IMR-90 (cell line): ENCODE results near the gene SRP9. TPM values are rescaled to one million over a fixed set of nuclear protein-coding genes. Genes with fewer than 3 reads are reported as not detected.
A peak's percentile ranks its signal among the peaks of the same experiment; 100 is the strongest.

Experiments used
- ATAC-seq: fragments of 200-7000 bp; cut with Tn5 transposase; 2 replicates; pipeline ENCODE4 v1.9.1; 2020; ENCODE audit warnings: low read depth, mild to moderate bottlenecking, moderate library complexity
- BruUV-seq: library from RNA; stranded (reverse); fragments of 400-500 nt; replicated peaks from 2 replicates; lab custom pipeline; 2021; lab: Mats Ljungman, UMichigan
- CTCF ChIA-PET: fragments of 300-600 bp; formaldehyde crosslinking; extraction: SDS; loops from one replicate; lab custom pipeline; 2021; ENCODE audit warnings: antibody characterized with exemption; lab: Yijun Ruan, JAX
- POLR2A ChIA-PET: fragments of 300-600 bp; sonication (Branson Sonifier 250); formaldehyde crosslinking; loops from one replicate; lab custom pipeline; 2022; ENCODE audit warnings: antibody characterized with exemption; ENCODE audit not compliant: unreplicated experiment; lab: Charles Lee
- DNase-seq: peaks from one replicate; pipeline ENCODE4 v3.0.0; 2013
- H2AFZ ChIP-seq: replicated peaks from 2 replicates; pipeline ENCODE3; 2013; ENCODE audit warnings: low read length, mild to moderate bottlenecking; ENCODE audit not compliant: poor library complexity
- H2AK5ac ChIP-seq: 2 replicates; pipeline ENCODE4 v1.6.1; 2013; ENCODE audit warnings: low read depth, low read length, inconsistent platforms
- H2AK9ac ChIP-seq: replicated peaks from 2 replicates; pipeline ENCODE3; 2013; ENCODE audit warnings: mild to moderate bottlenecking, low read depth, low read length, moderate library complexity; ENCODE audit not compliant: poor library complexity
- H2BK120ac ChIP-seq: 2 replicates; pipeline ENCODE4 v1.6.1; 2013; ENCODE audit warnings: low read depth, low read length, inconsistent platforms
- H2BK15ac ChIP-seq: 3 replicates; pipeline ENCODE4 v1.6.1; 2013; ENCODE audit warnings: low read depth, low read length, inconsistent platforms
- H2BK20ac ChIP-seq: 2 replicates; pipeline ENCODE4 v1.6.1; 2013; ENCODE audit warnings: low read depth, mild to moderate bottlenecking, inconsistent platforms, low read length, moderate library complexity
- H2BK5ac ChIP-seq: 2 replicates; pipeline ENCODE4 v1.6.1; 2013; ENCODE audit warnings: mild to moderate bottlenecking, low read depth, low read length, inconsistent platforms; ENCODE audit not compliant: poor library complexity, severe bottlenecking
- H3K14ac ChIP-seq: replicated peaks from 2 replicates; pipeline ENCODE4 v1.6.1; 2013; ENCODE audit warnings: low read depth, low read length, inconsistent platforms
- H3K18ac ChIP-seq: 2 replicates; pipeline ENCODE4 v1.6.1; 2013; ENCODE audit warnings: low read depth, low read length, control low read depth
- H3K23ac ChIP-seq: 2 replicates; pipeline ENCODE4 v1.6.1; 2013; ENCODE audit warnings: low read depth, low read length, inconsistent platforms
- H3K27ac ChIP-seq: 2 replicates; pipeline ENCODE4 v1.5.1; 2013; ENCODE audit warnings: mild to moderate bottlenecking, control low read depth, low read length; ENCODE audit not compliant: insufficient read depth
- H3K27me3 ChIP-seq: 2 replicates; pipeline ENCODE4 v1.6.1; 2013; ENCODE audit warnings: low read length; ENCODE audit not compliant: control insufficient read depth, insufficient read depth
- H3K36me3 ChIP-seq: 2 replicates; pipeline ENCODE4 v1.6.1; 2013; ENCODE audit warnings: low read length, mixed read lengths; ENCODE audit not compliant: control insufficient read depth, insufficient read depth
- H3K4ac ChIP-seq: 2 replicates; pipeline ENCODE4 v1.6.1; 2013; ENCODE audit warnings: low read depth, low read length, inconsistent platforms
- H3K4me1 ChIP-seq: 2 replicates; pipeline ENCODE4 v1.6.1; 2013; ENCODE audit warnings: low read length, mixed read lengths; ENCODE audit not compliant: control insufficient read depth, insufficient read depth
- H3K4me2 ChIP-seq: 2 replicates; pipeline ENCODE4 v1.6.1; 2013; ENCODE audit warnings: low read depth, mild to moderate bottlenecking, control low read depth, low read length, moderate library complexity
- H3K4me3 ChIP-seq: 2 replicates; pipeline ENCODE4 v1.5.1; 2013; ENCODE audit warnings: low read depth, mild to moderate bottlenecking, control low read depth, low read length, moderate library complexity; ENCODE audit not compliant: insufficient read depth
- H3K56ac ChIP-seq: 2 replicates; pipeline ENCODE4 v1.6.1; 2013; ENCODE audit warnings: low read length, inconsistent platforms; ENCODE audit not compliant: insufficient read depth; ENCODE audit errors: extremely low read depth
- H3K79me1 ChIP-seq, 2 experiments: 2 replicates each; pipeline ENCODE4 v1.6.1; 2013; ENCODE audit warnings: low read length in 2 of 2, inconsistent platforms in 1 of 2, low read depth in 1 of 2
- H3K9ac ChIP-seq: 2 replicates; pipeline ENCODE4 v1.6.1; 2013; ENCODE audit warnings: low read depth, low read length, control low read depth
- H3K9me1 ChIP-seq: 2 replicates; pipeline ENCODE4 v1.6.1; 2013; ENCODE audit warnings: low read length, inconsistent platforms; ENCODE audit not compliant: insufficient read depth
- H3K9me3 ChIP-seq: 2 replicates; pipeline ENCODE4 v1.6.1; 2013; ENCODE audit warnings: low read length; ENCODE audit not compliant: control insufficient read depth, insufficient read depth
- H4K20me1 ChIP-seq: 2 replicates; pipeline ENCODE4 v1.6.1; 2013; ENCODE audit warnings: low read length, inconsistent platforms; ENCODE audit not compliant: insufficient read depth
- H4K5ac ChIP-seq: 2 replicates; pipeline ENCODE4 v1.6.1; 2013; ENCODE audit warnings: mild to moderate bottlenecking, low read depth, low read length, control low read depth
- H4K8ac ChIP-seq, 2 experiments: 2 replicates each; pipeline ENCODE4 v1.6.1; 2013; ENCODE audit warnings: low read depth in 2 of 2, low read length in 2 of 2, control low read depth in 1 of 2, inconsistent platforms in 1 of 2
- H4K91ac ChIP-seq: 2 replicates; pipeline ENCODE4 v1.6.1; 2013; ENCODE audit warnings: low read depth, low read length, inconsistent platforms; ENCODE audit not compliant: insufficient read depth
- BHLHE40 ChIP-seq: fragments of 150-350 bp; IDR thresholded peaks from 2 replicates; pipeline ENCODE4 v1.6.1; 2016; ENCODE audit warnings: mild to moderate bottlenecking, low read depth, low read length
- FOS ChIP-seq: fragments of 150-350 bp; IDR thresholded peaks from 2 replicates; pipeline ENCODE4 v1.6.1; 2016; ENCODE audit warnings: low read depth, low read length
- MAZ ChIP-seq: IDR thresholded peaks from 2 replicates; pipeline ENCODE4 v1.6.1; 2012; ENCODE audit warnings: low read depth, mild to moderate bottlenecking, low read length, improper control_type of control experiment, moderate library complexity, borderline replicate concordance
- NFE2L2 ChIP-seq: fragments of 150-350 bp; IDR thresholded peaks from 2 replicates; pipeline ENCODE4 v1.6.1; 2016; ENCODE audit warnings: low read depth, mild to moderate bottlenecking, low read length
- RAD21 ChIP-seq: IDR thresholded peaks from 2 replicates; pipeline ENCODE4 v1.6.1; 2012; ENCODE audit warnings: low read length, improper control_type of control experiment
- RFX5 ChIP-seq: IDR thresholded peaks from 2 replicates; pipeline ENCODE4 v1.8.0; 2012; ENCODE audit warnings: low read depth, mild to moderate bottlenecking, low read length, moderate library complexity
- WGBS, 2 experiments: methylation state at CpG; one replicate each; pipeline versions ENCODE4 v1.1.5 to v1.1.7; 2013; ENCODE audit warnings: missing lambda C conversion rate in 2 of 2; ENCODE audit not compliant: insufficient read length in 1 of 2; ENCODE audit errors: extremely low coverage in 2 of 2; 5-methylcytosine and 5-hydroxymethylcytosine counted together
- dilution Hi-C: fragments of 300-500 bp; cut with HindIII; formaldehyde crosslinking; loops from one replicate; pipeline ENCODE4 v1.14.3; 2018; ENCODE audit warnings: low sequenced_read_pairs; ENCODE audit not compliant: unreplicated experiment
- in situ Hi-C: fragments of 300-500 bp; cut with MboI; formaldehyde crosslinking; loops from 3 replicates; pipeline ENCODE4 v1.14.3; 2019; ENCODE audit warnings: low sequenced_read_pairs, inconsistent platforms, mixed read lengths
- intact Hi-C: fragments of 100-400 bp; cut with micrococcal nuclease; formaldehyde crosslinking; loops from 2 replicates; pipeline ENCODE4 v1.10.0; 2022
- polyA plus RNA-seq, 3 experiments: library from polyadenylated mRNA; depleted of rRNA; stranded (reverse); fragments of >200 nt; gene quantifications; 2 replicates each; pipeline ENCODE4 v1.2.3, GENCODE V29; 2012; ENCODE audit warnings: low replicate concordance in 1 of 3
- total RNA-seq: library from RNA; depleted of rRNA; stranded (reverse); fragments of >200 nt; gene quantifications from 2 replicates; pipeline ENCODE4 v1.2.3, GENCODE V29; 2012
- TF ChIP-seq, protein P1 (sequence below): fragments of 150-350 bp; IDR thresholded peaks from 2 replicates; pipeline ENCODE4 v1.6.1; 2016; ENCODE audit warnings: low read depth, mild to moderate bottlenecking, low read length, moderate library complexity, borderline replicate concordance
- TF ChIP-seq, protein P2 (sequence below): conservative IDR thresholded peaks from 2 replicates; pipeline ENCODE4 v1.5.1; 2012; ENCODE audit warnings: mild to moderate bottlenecking, low read depth, low read length, improper control_type of control experiment

SRP9 gene
- total and polyA plus RNA-seq, 2 of the 4 experiments (the other 2 are of a cell fraction), result 230 to 295 TPM

DNA sequence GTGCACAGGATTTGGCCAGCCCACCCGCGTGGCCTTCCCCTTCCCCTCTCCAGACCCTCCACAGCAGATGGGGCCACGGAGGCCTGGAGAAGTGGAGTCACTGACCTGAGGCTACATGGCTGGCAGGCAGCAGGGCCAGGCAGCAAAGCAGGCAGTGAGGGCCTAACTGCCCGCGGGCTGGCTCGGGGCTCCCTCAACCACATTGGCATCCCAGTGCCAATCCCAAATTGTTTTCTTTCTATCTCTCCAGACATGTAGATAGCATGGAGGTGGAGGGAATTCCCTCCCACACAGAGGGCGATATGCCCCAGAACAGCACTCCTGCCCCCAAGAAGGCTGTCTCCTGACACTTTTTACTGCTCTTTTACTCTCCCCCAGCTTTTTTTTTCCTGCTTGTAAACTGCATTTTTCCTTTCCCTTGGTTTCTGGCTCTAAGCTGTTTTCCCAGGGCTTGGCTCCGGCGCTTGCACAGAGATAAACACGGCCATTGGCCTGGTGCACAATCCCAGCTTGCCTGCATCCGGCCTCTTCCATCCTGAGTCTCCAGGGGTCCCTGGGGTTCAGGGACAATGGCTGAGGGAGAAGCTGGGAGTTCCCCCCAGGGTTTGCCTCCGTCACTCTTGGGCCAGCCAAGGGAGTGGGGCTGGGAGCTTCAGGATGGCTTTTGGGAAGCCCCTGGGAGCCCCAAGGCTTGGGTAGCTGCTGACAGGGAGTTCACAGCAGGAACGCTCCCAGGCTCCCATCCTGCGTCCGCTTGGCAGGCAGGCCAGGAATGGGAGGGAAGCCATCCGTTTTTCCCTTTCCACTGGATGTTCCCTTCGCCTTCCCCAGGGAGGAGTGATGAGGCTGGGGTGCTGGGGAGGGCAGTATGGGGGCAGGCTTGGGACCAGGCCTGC, 39.3 kb downstream of the SRP9 start:
- dilution Hi-C loops, result no loop called here
- Histone ChIP-seq H2BK15ac (peak overlapping the region; percentile 47; the same call in 2 of the 3 replicates), H3K27ac (peak overlapping the region; percentile 66), H3K9me1 (peaks cover 28% of the 10 kb centered on the region), H2BK5ac (peak overlapping the region; percentile 64), H3K4me1 (peaks cover 30% of the 10 kb centered on the region), H4K5ac (peak overlapping the region; percentile 73), H3K18ac (peak overlapping the region; percentile 70), H3K79me1 (peaks cover 12 to 31% of the 10 kb centered on the region in 2 experiments; a peak in 3 of 4 replicates), H2AK9ac (peak overlapping the region; percentile 59), H3K9ac (peak overlapping the region; percentile 31), H4K8ac (peak overlapping the region; percentile 80 to 90), H3K4me2 (no peak overlapping the region), H3K4ac (peak overlapping the region; percentile 89), H4K20me1 (no peaks in the 10 kb centered on the region), H3K27me3 (no peaks in the 10 kb centered on the region), H3K36me3 (no peaks in the 10 kb centered on the region), H2BK20ac (peak overlapping the region; percentile 92), H2AK5ac (peak overlapping the region; percentile 95), H3K4me3 (no peak overlapping the region), H3K14ac (peak overlapping the region; percentile 82), H3K56ac (peak overlapping the region; percentile 52; the same call in 1 of the 2 replicates), H3K9me3 (no peaks in the 10 kb centered on the region), H2AFZ (peak overlapping the region; percentile 82), H3K23ac (peak overlapping the region; percentile 75), H2BK120ac (peak overlapping the region; percentile 94), H4K91ac (peak overlapping the region; percentile 88)
- in situ Hi-C loops, result no loop called here
- TF ChIP-seq BHLHE40 (no peak), MAZ (no peak), FOS (no peak), RAD21 (no peak), NFE2L2 (no peak), RFX5 (no peak)
- TF ChIP-seq, protein P1, sequence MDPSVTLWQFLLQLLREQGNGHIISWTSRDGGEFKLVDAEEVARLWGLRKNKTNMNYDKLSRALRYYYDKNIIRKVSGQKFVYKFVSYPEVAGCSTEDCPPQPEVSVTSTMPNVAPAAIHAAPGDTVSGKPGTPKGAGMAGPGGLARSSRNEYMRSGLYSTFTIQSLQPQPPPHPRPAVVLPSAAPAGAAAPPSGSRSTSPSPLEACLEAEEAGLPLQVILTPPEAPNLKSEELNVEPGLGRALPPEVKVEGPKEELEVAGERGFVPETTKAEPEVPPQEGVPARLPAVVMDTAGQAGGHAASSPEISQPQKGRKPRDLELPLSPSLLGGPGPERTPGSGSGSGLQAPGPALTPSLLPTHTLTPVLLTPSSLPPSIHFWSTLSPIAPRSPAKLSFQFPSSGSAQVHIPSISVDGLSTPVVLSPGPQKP, result no peak
- TF ChIP-seq, protein P2, sequence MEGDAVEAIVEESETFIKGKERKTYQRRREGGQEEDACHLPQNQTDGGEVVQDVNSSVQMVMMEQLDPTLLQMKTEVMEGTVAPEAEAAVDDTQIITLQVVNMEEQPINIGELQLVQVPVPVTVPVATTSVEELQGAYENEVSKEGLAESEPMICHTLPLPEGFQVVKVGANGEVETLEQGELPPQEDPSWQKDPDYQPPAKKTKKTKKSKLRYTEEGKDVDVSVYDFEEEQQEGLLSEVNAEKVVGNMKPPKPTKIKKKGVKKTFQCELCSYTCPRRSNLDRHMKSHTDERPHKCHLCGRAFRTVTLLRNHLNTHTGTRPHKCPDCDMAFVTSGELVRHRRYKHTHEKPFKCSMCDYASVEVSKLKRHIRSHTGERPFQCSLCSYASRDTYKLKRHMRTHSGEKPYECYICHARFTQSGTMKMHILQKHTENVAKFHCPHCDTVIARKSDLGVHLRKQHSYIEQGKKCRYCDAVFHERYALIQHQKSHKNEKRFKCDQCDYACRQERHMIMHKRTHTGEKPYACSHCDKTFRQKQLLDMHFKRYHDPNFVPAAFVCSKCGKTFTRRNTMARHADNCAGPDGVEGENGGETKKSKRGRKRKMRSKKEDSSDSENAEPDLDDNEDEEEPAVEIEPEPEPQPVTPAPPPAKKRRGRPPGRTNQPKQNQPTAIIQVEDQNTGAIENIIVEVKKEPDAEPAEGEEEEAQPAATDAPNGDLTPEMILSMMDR, result no peak
- ChIA-PET CTCF (interaction anchor here (1.1 kb wide), 1 partner anchor 28 kb away, joined by 3 read pairs; no protein-coding TSS in a partner anchor), POLR2A (no interaction called here)
- peak; percentile 8 for ATAC-seq
- intact Hi-C loops, result no loop called here
- BruUV-seq, result no TSS peak
- peak; percentile 7 for DNase-seq
- 0% methylated on average over 1 of the region's 17 CpGs; no CpG with 5 or more reads in 1 of the 2 experiments for WGBS, 2 experiments
